Cardiac muscle cell (in vitro differentiated cells and primary cell): ENCODE results near the gene XRN2. TPM values are rescaled to one million over a fixed set of nuclear protein-coding genes. Genes with fewer than 3 reads are reported as not detected.

ENCODE experiments used
- DNase-seq, 2 donors: peaks; one replicate each; pipeline versions ENCODE4 v3.0.0 to v3.0.0-alpha.2; 2010 to 2017; ENCODE audit warnings: low read depth in 1 of 2, low spot score in 1 of 2
- H3K27ac ChIP-seq: fragments of 200-600 bp; sonication (generic); 2 replicates; pipeline ENCODE4 v1.5.1; 2016
- H3K27me3 ChIP-seq: fragments of 200-600 bp; sonication (generic); 2 replicates; pipeline ENCODE4 v1.6.0; 2016; ENCODE audit warnings: control low read depth
- H3K36me3 ChIP-seq: fragments of 200-600 bp; sonication (generic); 2 replicates; pipeline ENCODE4 v1.5.1; 2016; ENCODE audit warnings: control low read depth
- H3K4me1 ChIP-seq: fragments of 200-600 bp; sonication (generic); 2 replicates; pipeline ENCODE4 v1.8.1; 2017; ENCODE audit warnings: low read depth, mild to moderate bottlenecking, mixed run types
- H3K4me3 ChIP-seq: fragments of 200-600 bp; sonication (generic); 2 replicates; pipeline ENCODE4 v1.5.1; 2016; ENCODE audit warnings: mild to moderate bottlenecking
- H3K9me3 ChIP-seq: fragments of 200-600 bp; sonication (generic); 2 replicates; pipeline ENCODE4 v1.5.1; 2017; ENCODE audit warnings: low read depth, mild to moderate bottlenecking, control low read depth
- CTCF ChIP-seq: IDR thresholded peaks from 2 replicates; pipeline ENCODE4 v1.5.1; 2012; ENCODE audit warnings: low read depth, mild to moderate bottlenecking, low read length
- polyA plus RNA-seq: library from polyadenylated mRNA; unstranded; fragments of >200 nt; fragmentation: Nextera tagmentation; extraction: Ambion mirVana; gene quantifications from 2 replicates; pipeline ENCODE4 v1.2.1, GENCODE V29; 2016
- total RNA-seq: library from RNA; depleted of rRNA; stranded (reverse); fragments of >200 nt; gene quantifications from 2 replicates; pipeline ENCODE4 v1.2.3, GENCODE V29; 2016

XRN2 gene
- total and polyA plus RNA-seq, 2 experiments from 2014 or later: 54.5 to 59.8 TPM

- no peaks in the 10 kb centered on the region for H3K36me3 ChIP-seq
- no peaks in the 10 kb centered on the region for H3K27me3 ChIP-seq
- no peak for DNase-seq
- H3K9me3 ChIP-seq: no peaks in the 10 kb centered on the region
- H3K27ac ChIP-seq: no peak overlapping the region
- no peak for TF ChIP-seq CTCF
- peaks cover 7% of the 10 kb centered on the region for H3K4me1 ChIP-seq
- H3K4me3 ChIP-seq: no peak overlapping the region
Observed at GRCh38 chr20:21312813-21313474, 9.8 kb downstream of the XRN2 start.

GRCh38 chr20:21315138-21315537 is 12.0 kb downstream of the XRN2 start:
- Histone ChIP-seq H3K4me3 (no peak overlapping the region), H3K36me3 (no peaks in the 10 kb centered on the region), H3K9me3 (no peaks in the 10 kb centered on the region), H3K27ac (no peak overlapping the region), H3K27me3 (no peaks in the 10 kb centered on the region), H3K4me1 (no peaks in the 10 kb centered on the region)
- DNase-seq: peak in 1 of 2 donors; percentile 90
- no peak for TF ChIP-seq CTCF

GRCh38 chr20:21322083-21322710 is 19.1 kb downstream of the XRN2 start:
- no peak for DNase-seq
- Histone ChIP-seq H3K27ac (no peak overlapping the region), H3K9me3 (no peaks in the 10 kb centered on the region), H3K27me3 (no peaks in the 10 kb centered on the region), H3K4me1 (peaks cover 5% of the 10 kb centered on the region), H3K36me3 (no peaks in the 10 kb centered on the region), H3K4me3 (no peak overlapping the region)
- TF ChIP-seq CTCF: no peak

- H3K36me3 ChIP-seq: no peaks in the 10 kb centered on the region
- no peak for TF ChIP-seq CTCF
- no peak for DNase-seq
- peaks cover 5% of the 10 kb centered on the region for H3K4me1 ChIP-seq
- no peaks in the 10 kb centered on the region for H3K27me3 ChIP-seq
- no peaks in the 10 kb centered on the region for H3K9me3 ChIP-seq
- H3K4me3 ChIP-seq: no peak overlapping the region
- H3K27ac ChIP-seq: no peak overlapping the region
Observed at GRCh38 chr20:21322921-21323331, 19.8 kb downstream of the XRN2 start.

- DNase-seq: peak in 1 of 2 donors; percentile 82
- H3K27me3 ChIP-seq: no peaks in the 10 kb centered on the region
- TF ChIP-seq CTCF: no peak
- H3K27ac ChIP-seq: no peak overlapping the region
- no peak overlapping the region for H3K4me3 ChIP-seq
- peaks cover 5% of the 10 kb centered on the region for H3K4me1 ChIP-seq
- H3K36me3 ChIP-seq: no peaks in the 10 kb centered on the region
- H3K9me3 ChIP-seq: no peaks in the 10 kb centered on the region
Observed at GRCh38 chr20:21323640-21324039, 20.5 kb downstream of the XRN2 start.
